ENCODE data around the gene UBE3A. TPM values are rescaled to one million over a fixed set of nuclear protein-coding genes. Genes with fewer than 3 reads are reported as not detected.

Gene UBE3A
- polyA plus RNA-seq, 2 of the 4 experiments (the other 2 are of a cell fraction) = 22.3 to 42.2 TPM

DNA sequence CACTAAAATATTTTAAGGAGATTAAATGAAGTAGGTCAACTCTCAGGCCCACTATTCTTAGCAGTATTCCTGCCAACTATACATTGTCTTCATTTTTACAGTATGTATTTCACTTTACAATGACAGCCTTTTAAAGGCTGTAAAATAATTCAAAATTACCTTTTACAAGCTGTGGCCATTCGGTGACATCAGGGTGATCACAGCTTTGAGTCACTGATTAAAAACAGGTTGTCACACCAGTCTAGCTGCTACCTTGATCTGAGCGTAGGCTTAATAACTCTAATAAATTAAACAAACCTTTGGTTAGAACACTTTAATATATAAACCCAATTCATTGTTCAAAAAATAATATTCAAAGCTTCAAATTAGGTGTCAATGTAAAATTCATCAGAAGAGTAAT, 29.9 kb downstream of the UBE3A start:
- 80% methylated on average over 2 of the region's 2 CpGs for WGBS (ENCODE audit: missing lambda C conversion rate)
- TF ChIP-seq HOXB5 (CRISPR knock-in tag; IDR thresholded peaks at IDR 0.05) = no peak
- no peak for TF ChIP-seq RNF2 (IDR thresholded peaks at IDR 0.05; ENCODE audit: borderline replicate concordance, low read depth)
- TF ChIP-seq, protein P1, sequence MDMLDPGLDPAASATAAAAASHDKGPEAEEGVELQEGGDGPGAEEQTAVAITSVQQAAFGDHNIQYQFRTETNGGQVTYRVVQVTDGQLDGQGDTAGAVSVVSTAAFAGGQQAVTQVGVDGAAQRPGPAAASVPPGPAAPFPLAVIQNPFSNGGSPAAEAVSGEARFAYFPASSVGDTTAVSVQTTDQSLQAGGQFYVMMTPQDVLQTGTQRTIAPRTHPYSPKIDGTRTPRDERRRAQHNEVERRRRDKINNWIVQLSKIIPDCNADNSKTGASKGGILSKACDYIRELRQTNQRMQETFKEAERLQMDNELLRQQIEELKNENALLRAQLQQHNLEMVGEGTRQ (IDR thresholded peaks at IDR 0.05) = no peak
- TF ChIP-seq SMC3 (IDR thresholded peaks at IDR 0.05) = no peak
- no peak for TF ChIP-seq CBX2 (IDR thresholded peaks at IDR 0.05; ENCODE audit: borderline replicate concordance, low read depth)
- no peak for TF ChIP-seq TP53 (CRISPR knock-in tag; IDR thresholded peaks at IDR 0.05)
- no peak for TF ChIP-seq JUNB (IDR thresholded peaks at IDR 0.05)
- no peak for TF ChIP-seq KDM1A (IDR thresholded peaks at IDR 0.05; ENCODE audit: low read depth)
- Histone ChIP-seq H3K4me3 (no peak overlapping the region), H3K4me1 (no peaks in the 10 kb centered on the region), H3K4me2 (no peak overlapping the region), H3K27ac (no peak overlapping the region), H3K9me3 (peaks cover 4% of the 10 kb centered on the region; the same call in 2 of the 3 replicates)
- ChIA-PET POLR2A (no interaction called here), CTCF (no interaction called here)
- FAIRE-seq = no peak
- no peak for ATAC-seq
- no peak for DNase-seq (ENCODE audit: low read depth in 1 of 2, low spot score in 1 of 2)

DNA sequence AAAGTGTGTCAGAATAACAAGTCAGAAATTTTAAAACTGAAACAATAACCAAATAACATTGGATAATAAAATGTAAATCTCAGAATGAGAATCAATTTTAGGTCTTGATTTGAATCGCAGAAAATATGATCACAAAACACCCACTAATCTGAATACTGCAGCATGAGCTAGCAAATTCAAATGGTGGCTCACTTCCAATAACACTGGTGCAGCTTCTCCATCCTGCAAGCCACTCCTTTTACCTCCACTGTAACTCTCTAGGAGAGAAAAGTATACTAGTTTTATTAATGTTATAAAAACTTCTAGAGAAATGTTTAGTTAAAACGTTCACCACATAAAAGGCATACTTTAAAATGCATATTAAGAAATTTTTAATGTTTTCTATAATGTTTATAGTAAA, 30.4 kb downstream of the UBE3A start:
- no peak overlapping the region for H3K4me2 ChIP-seq
- H3K27ac ChIP-seq = no peak overlapping the region
- 63% methylated on average over 2 of the region's 2 CpGs for WGBS (ENCODE audit: missing lambda C conversion rate)
- no peaks in the 10 kb centered on the region for H3K4me1 ChIP-seq
- POLR2A ChIA-PET = no interaction called here
- H3K9me3 ChIP-seq = no peaks in the 10 kb centered on the region; the same call in 1 of the 3 replicates
- H3K4me3 ChIP-seq = no peak overlapping the region
- DNase-seq (ENCODE audit: low read depth in 1 of 2, low spot score in 1 of 2) (no peak), FAIRE-seq (no peak), ATAC-seq (no peak)
- TF ChIP-seq MAFK (IDR thresholded peaks at IDR 0.05; ENCODE audit: partially characterized antibody) = no peak
- no peak for TF ChIP-seq SREBF2 (IDR thresholded peaks at IDR 0.05)
- TF ChIP-seq, protein P2, sequence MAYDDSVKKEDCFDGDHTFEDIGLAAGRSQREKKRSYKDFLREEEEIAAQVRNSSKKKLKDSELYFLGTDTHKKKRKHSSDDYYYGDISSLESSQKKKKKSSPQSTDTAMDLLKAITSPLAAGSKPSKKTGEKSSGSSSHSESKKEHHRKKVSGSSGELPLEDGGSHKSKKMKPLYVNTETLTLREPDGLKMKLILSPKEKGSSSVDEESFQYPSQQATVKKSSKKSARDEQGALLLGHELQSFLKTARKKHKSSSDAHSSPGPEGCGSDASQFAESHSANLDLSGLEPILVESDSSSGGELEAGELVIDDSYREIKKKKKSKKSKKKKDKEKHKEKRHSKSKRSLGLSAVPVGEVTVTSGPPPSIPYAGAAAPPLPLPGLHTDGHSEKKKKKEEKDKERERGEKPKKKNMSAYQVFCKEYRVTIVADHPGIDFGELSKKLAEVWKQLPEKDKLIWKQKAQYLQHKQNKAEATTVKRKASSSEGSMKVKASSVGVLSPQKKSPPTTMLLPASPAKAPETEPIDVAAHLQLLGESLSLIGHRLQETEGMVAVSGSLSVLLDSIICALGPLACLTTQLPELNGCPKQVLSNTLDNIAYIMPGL (CRISPR knock-in tag; IDR thresholded peaks at IDR 0.05; ENCODE audit: borderline replicate concordance) = no peak
- no peak for TF ChIP-seq CBX8 (IDR thresholded peaks at IDR 0.05)
- TF ChIP-seq, protein P3, sequence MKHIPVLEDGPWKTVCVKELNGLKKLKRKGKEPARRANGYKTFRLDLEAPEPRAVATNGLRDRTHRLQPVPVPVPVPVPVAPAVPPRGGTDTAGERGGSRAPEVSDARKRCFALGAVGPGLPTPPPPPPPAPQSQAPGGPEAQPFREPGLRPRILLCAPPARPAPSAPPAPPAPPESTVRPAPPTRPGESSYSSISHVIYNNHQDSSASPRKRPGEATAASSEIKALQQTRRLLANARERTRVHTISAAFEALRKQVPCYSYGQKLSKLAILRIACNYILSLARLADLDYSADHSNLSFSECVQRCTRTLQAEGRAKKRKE (CRISPR knock-in tag; IDR thresholded peaks at IDR 0.05; ENCODE audit: low read depth) = no peak
- TF ChIP-seq, protein P4, sequence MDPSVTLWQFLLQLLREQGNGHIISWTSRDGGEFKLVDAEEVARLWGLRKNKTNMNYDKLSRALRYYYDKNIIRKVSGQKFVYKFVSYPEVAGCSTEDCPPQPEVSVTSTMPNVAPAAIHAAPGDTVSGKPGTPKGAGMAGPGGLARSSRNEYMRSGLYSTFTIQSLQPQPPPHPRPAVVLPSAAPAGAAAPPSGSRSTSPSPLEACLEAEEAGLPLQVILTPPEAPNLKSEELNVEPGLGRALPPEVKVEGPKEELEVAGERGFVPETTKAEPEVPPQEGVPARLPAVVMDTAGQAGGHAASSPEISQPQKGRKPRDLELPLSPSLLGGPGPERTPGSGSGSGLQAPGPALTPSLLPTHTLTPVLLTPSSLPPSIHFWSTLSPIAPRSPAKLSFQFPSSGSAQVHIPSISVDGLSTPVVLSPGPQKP (IDR thresholded peaks at IDR 0.05; ENCODE audit: low read depth, low read length) = no peak
- TF ChIP-seq FOXS1 (CRISPR knock-in tag; IDR thresholded peaks at IDR 0.05) = no peak
- no peak for TF ChIP-seq RAD21 (conservative IDR thresholded peaks at IDR 0.05 in 1 of 2, IDR thresholded peaks at IDR 0.05 in 1 of 2)
- TF ChIP-seq HOXB5 (CRISPR knock-in tag; IDR thresholded peaks at IDR 0.05) = no peak
- no peak for TF ChIP-seq NPAS2 (CRISPR knock-in tag; IDR thresholded peaks at IDR 0.05; ENCODE audit: borderline replicate concordance)
- TF ChIP-seq MAZ (IDR thresholded peaks at IDR 0.05; ENCODE audit: borderline replicate concordance, low read depth, low read length) = no peak
- TF ChIP-seq ESRRA (IDR thresholded peaks at IDR 0.05; ENCODE audit: borderline replicate concordance, low read length) = no peak
- no peak for TF ChIP-seq TFCP2L1 (CRISPR knock-in tag; IDR thresholded peaks at IDR 0.05)
- no peak for TF ChIP-seq SMC3 (IDR thresholded peaks at IDR 0.05)
- no peak for TF ChIP-seq RCOR1 (IDR thresholded peaks at IDR 0.05; ENCODE audit: low read depth, low read length)
- TF ChIP-seq TP53 (CRISPR knock-in tag; IDR thresholded peaks at IDR 0.05) = no peak
- CTCF ChIA-PET = no interaction called here
